ENCODE data around the gene WWC1. TPM values are rescaled to one million over a fixed set of nuclear protein-coding genes. Genes with fewer than 3 reads are reported as not detected.
A peak's percentile ranks its signal among the peaks of the same experiment; 100 is the strongest.

Gene WWC1
- polyA plus RNA-seq, 4 donors, result 22.8 to 65.1 (median 37.9) TPM

DNA sequence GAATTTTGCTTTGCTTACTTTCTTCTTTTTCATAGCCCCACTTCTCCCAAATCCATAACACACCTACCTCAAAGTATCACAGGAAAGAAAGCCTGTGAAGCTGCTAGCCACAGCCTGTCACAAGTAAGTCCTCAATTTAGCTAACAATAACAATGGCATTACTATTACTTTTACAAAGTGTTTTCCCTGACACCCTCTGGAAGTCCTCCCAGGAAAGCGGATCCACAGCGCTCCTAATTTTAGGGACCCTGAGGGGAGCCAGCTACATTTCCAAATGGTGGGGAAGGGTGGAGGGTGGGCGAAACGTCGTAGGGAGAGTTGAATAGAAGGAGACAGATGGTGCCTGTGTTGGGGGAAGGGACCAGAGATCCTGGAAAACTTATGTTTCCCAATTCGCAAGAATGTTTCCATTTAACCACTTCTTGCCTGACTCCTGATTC, 523 bp upstream of the WWC1 start:
- peaks cover 0 to 4% (median 0%) of the 10 kb centered on the region in 3 donors for H3K36me3 ChIP-seq (ENCODE audit: control insufficient read depth in 3 of 3, insufficient read depth in 2 of 3, low read depth in 1 of 3, low read length in 3 of 3)
- no peaks in the 10 kb centered on the region for H3K9me3 ChIP-seq (ENCODE audit: control insufficient read depth in 2 of 2, insufficient read depth in 1 of 2, low read depth in 1 of 2, low read length in 1 of 2)
- DNase-seq (no peak), FAIRE-seq (no peak)
- H3K4me1 ChIP-seq (ENCODE audit: control insufficient read depth in 3 of 3, insufficient read depth in 2 of 3, low read depth in 1 of 3, low read length in 2 of 3), result peaks cover 0 to 40% (median 0%) of the 10 kb centered on the region in 3 donors
- peaks cover 0 to 5% (median 0%) of the 10 kb centered on the region in 3 donors for H3K27me3 ChIP-seq (ENCODE audit: control insufficient read depth in 3 of 3, insufficient read depth in 3 of 3, low read length in 3 of 3)
- H3K27ac ChIP-seq (ENCODE audit: low read depth in 1 of 3, low read length in 2 of 3), result peak overlapping the region; percentile 47 to 86 (median 84)
- peak overlapping the region in 2 of 3 donors; percentile 61 to 89 for H3K4me3 ChIP-seq (ENCODE audit: low read depth in 1 of 3, low read length in 3 of 3)
- WGBS, 3 donors, result 17 to 18% (median 18%) methylated on average over 6 of the region's 6 CpGs

- peak overlapping the region; percentile 24 to 86 (median 52) for H3K27ac ChIP-seq (ENCODE audit: low read depth in 1 of 3, low read length in 2 of 3)
- no peaks in the 10 kb centered on the region for H3K9me3 ChIP-seq (ENCODE audit: control insufficient read depth in 2 of 2, insufficient read depth in 1 of 2, low read depth in 1 of 2, low read length in 1 of 2)
- no peak for FAIRE-seq
- peaks cover 0 to 8% (median 0%) of the 10 kb centered on the region in 3 donors for H3K27me3 ChIP-seq (ENCODE audit: control insufficient read depth in 3 of 3, insufficient read depth in 3 of 3, low read length in 3 of 3)
- peak overlapping the region; percentile 49 to 89 (median 65) for H3K4me3 ChIP-seq (ENCODE audit: low read depth in 1 of 3, low read length in 3 of 3)
- H3K36me3 ChIP-seq (ENCODE audit: control insufficient read depth in 3 of 3, insufficient read depth in 2 of 3, low read depth in 1 of 3, low read length in 3 of 3), result peaks cover 0 to 9% (median 0%) of the 10 kb centered on the region in 3 donors
- peaks cover 0 to 44% (median 0%) of the 10 kb centered on the region in 3 donors for H3K4me1 ChIP-seq (ENCODE audit: control insufficient read depth in 3 of 3, insufficient read depth in 2 of 3, low read depth in 1 of 3, low read length in 2 of 3)
- DNase-seq, result peak; percentile 68 to 76
- WGBS, 3 donors, result 2% methylated on average over 52 to 64 of the region's 64 CpGs
These were observed 730 bp downstream of the WWC1 start for GRCh38 chr5:168291964-168292785.

DNA sequence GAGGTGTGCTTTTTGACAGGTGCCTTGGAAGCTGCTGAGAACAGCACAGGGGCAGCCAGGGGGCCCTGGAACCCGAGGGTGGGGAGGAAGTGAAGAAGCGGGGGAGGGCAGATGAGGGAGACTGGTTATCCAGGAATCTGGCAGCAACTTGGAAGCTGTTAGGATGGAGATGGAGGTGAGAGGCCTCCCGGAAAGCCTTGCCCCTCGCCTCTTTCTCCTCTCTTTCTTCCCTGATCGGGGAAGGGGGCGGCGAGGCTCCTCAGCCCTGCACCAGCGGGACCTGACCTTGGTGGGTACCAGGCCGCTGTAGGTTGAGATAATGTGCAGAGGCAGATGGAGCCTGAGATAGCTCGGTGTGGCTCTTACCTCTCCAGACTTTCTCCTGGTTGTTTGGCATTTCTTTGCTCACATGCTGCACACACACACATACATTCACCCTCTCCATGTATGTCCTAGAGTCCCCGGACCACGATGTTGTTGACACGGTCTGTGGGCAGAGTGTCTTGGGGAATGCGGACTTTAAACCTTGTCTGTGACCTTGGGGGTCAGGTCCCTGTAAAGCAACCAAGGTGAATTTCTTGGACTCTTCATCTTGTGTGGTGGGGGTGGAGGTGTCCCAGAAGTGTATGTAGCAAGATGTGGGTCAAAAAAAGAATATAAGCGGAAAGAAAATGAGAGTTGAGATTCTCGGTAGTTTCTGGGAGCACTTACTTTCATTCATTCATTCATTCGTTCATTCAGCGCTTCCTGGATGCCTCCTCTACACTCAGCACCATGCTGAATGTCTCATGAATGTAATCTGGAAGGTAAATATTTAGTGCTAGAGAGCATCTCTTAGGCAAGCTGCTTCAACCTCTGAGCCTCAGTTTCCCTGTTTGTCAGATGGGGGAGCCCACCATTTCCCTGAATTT, 1.6 kb downstream of the WWC1 start:
- H3K9me3 ChIP-seq (ENCODE audit: control insufficient read depth in 2 of 2, insufficient read depth in 1 of 2, low read depth in 1 of 2, low read length in 1 of 2), result no peaks in the 10 kb centered on the region
- DNase-seq (peak; percentile 44 to 48), FAIRE-seq (no peak)
- 32 to 55% (median 41%) methylated on average over 15 to 18 of the region's 18 CpGs for WGBS, 3 donors
- H3K4me3 ChIP-seq (ENCODE audit: low read depth in 1 of 3, low read length in 3 of 3), result peak overlapping the region; percentile 49 to 89 (median 65)
- peaks cover 0 to 8% (median 0%) of the 10 kb centered on the region in 3 donors for H3K27me3 ChIP-seq (ENCODE audit: control insufficient read depth in 3 of 3, insufficient read depth in 3 of 3, low read length in 3 of 3)
- H3K36me3 ChIP-seq (ENCODE audit: control insufficient read depth in 3 of 3, insufficient read depth in 2 of 3, low read depth in 1 of 3, low read length in 3 of 3), result peaks cover 0 to 9% (median 0%) of the 10 kb centered on the region in 3 donors
- H3K27ac ChIP-seq (ENCODE audit: low read depth in 1 of 3, low read length in 2 of 3), result peak overlapping the region in 2 of 3 donors; percentile 52 to 86
- peaks cover 0 to 37% (median 0%) of the 10 kb centered on the region in 3 donors for H3K4me1 ChIP-seq (ENCODE audit: control insufficient read depth in 3 of 3, insufficient read depth in 2 of 3, low read depth in 1 of 3, low read length in 2 of 3)

- peaks cover 0 to 23% (median 3%) of the 10 kb centered on the region in 3 donors for H3K4me1 ChIP-seq (ENCODE audit: control insufficient read depth in 3 of 3, insufficient read depth in 2 of 3, low read depth in 1 of 3, low read length in 2 of 3)
- FAIRE-seq, result no peak
These were observed 4.2 kb downstream of the WWC1 start for GRCh38 chr5:168295574-168296201.

DNA sequence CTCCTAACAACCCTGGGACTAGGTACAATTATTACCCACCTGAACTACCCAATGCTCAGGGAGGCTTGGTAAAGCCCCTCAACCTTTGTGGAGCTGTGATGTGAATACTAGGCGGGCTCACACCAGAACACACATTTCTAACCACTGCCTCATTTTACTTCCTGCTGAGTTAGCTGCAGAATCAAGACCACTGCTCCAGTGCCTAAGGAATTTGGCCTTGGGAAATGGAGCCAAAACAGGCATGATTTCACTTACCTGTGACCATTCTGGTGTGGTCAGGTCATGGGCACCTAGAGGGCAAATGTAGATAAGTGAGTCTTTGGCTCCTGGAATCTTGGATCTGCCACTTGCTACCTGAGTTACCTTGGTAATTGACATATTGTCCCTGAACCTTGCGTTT, 5.2 kb downstream of the WWC1 start:
- no peak for FAIRE-seq
- no peak overlapping the region for H3K27ac ChIP-seq (ENCODE audit: low read depth in 1 of 3, low read length in 2 of 3)

More at GRCh38 chr5:168295574-168296201, 4.2 kb downstream of the WWC1 start:
- Histone ChIP-seq H3K27me3 (ENCODE audit: control insufficient read depth in 3 of 3, insufficient read depth in 3 of 3, low read length in 3 of 3) (peaks cover 0 to 8% (median 0%) of the 10 kb centered on the region in 3 donors), H3K36me3 (ENCODE audit: control insufficient read depth in 3 of 3, insufficient read depth in 2 of 3, low read depth in 1 of 3, low read length in 3 of 3) (peaks cover 0 to 11% (median 0%) of the 10 kb centered on the region in 3 donors), H3K9me3 (ENCODE audit: control insufficient read depth in 2 of 2, insufficient read depth in 1 of 2, low read depth in 1 of 2, low read length in 1 of 2) (no peaks in the 10 kb centered on the region), H3K4me3 (ENCODE audit: low read depth in 1 of 3, low read length in 3 of 3) (no peak overlapping the region), H3K27ac (ENCODE audit: low read depth in 1 of 3, low read length in 2 of 3) (peak overlapping the region in 1 of 3 donors; percentile 37)
- 75 to 83% (median 77%) methylated on average over 12 of the region's 12 CpGs for WGBS, 3 donors
- DNase-seq, result no peak

GRCh38 chr5:168298949-168299348, 7.5 kb downstream of the WWC1 start:
- H3K4me1 ChIP-seq (ENCODE audit: control insufficient read depth in 3 of 3, insufficient read depth in 2 of 3, low read depth in 1 of 3, low read length in 2 of 3), result peaks cover 0 to 35% (median 8%) of the 10 kb centered on the region in 3 donors
- no peak overlapping the region for H3K4me3 ChIP-seq (ENCODE audit: low read depth in 1 of 3, low read length in 3 of 3)

More for the DNA sequence above, 5.2 kb downstream of the WWC1 start:
- no peak for DNase-seq
- Histone ChIP-seq H3K4me3 (ENCODE audit: low read depth in 1 of 3, low read length in 3 of 3) (no peak overlapping the region), H3K4me1 (ENCODE audit: control insufficient read depth in 3 of 3, insufficient read depth in 2 of 3, low read depth in 1 of 3, low read length in 2 of 3) (peaks cover 0 to 23% (median 3%) of the 10 kb centered on the region in 3 donors), H3K27me3 (ENCODE audit: control insufficient read depth in 3 of 3, insufficient read depth in 3 of 3, low read length in 3 of 3) (peaks cover 0 to 8% (median 0%) of the 10 kb centered on the region in 3 donors), H3K9me3 (ENCODE audit: control insufficient read depth in 2 of 2, insufficient read depth in 1 of 2, low read depth in 1 of 2, low read length in 1 of 2) (no peaks in the 10 kb centered on the region), H3K36me3 (ENCODE audit: control insufficient read depth in 3 of 3, insufficient read depth in 2 of 3, low read depth in 1 of 3, low read length in 3 of 3) (peaks cover 0 to 11% (median 0%) of the 10 kb centered on the region in 3 donors)
- WGBS, 3 donors, result 86 to 92% (median 92%) methylated on average over 2 of the region's 2 CpGs

GRCh38 chr5:168299372-168299771, 7.9 kb downstream of the WWC1 start:
- Histone ChIP-seq H3K9me3 (ENCODE audit: control insufficient read depth in 2 of 2, insufficient read depth in 1 of 2, low read depth in 1 of 2, low read length in 1 of 2) (no peaks in the 10 kb centered on the region), H3K4me3 (ENCODE audit: low read depth in 1 of 3, low read length in 3 of 3) (no peak overlapping the region), H3K27ac (ENCODE audit: low read depth in 1 of 3, low read length in 2 of 3) (peak overlapping the region in 1 of 3 donors; percentile 87), H3K27me3 (ENCODE audit: control insufficient read depth in 3 of 3, insufficient read depth in 3 of 3, low read length in 3 of 3) (peaks cover 0 to 4% (median 0%) of the 10 kb centered on the region in 3 donors), H3K4me1 (ENCODE audit: control insufficient read depth in 3 of 3, insufficient read depth in 2 of 3, low read depth in 1 of 3, low read length in 2 of 3) (peaks cover 0 to 39% (median 8%) of the 10 kb centered on the region in 3 donors), H3K36me3 (ENCODE audit: control insufficient read depth in 3 of 3, insufficient read depth in 2 of 3, low read depth in 1 of 3, low read length in 3 of 3) (peaks cover 0 to 8% (median 0%) of the 10 kb centered on the region in 3 donors)
- DNase-seq (no peak), FAIRE-seq (no peak)
- 83 to 89% (median 87%) methylated on average over 7 of the region's 7 CpGs for WGBS, 3 donors

More at GRCh38 chr5:168298949-168299348, 7.5 kb downstream of the WWC1 start:
- DNase-seq (no peak), FAIRE-seq (no peak)
- Histone ChIP-seq H3K27ac (ENCODE audit: low read depth in 1 of 3, low read length in 2 of 3) (no peak overlapping the region), H3K27me3 (ENCODE audit: control insufficient read depth in 3 of 3, insufficient read depth in 3 of 3, low read length in 3 of 3) (peaks cover 0 to 4% (median 0%) of the 10 kb centered on the region in 3 donors), H3K9me3 (ENCODE audit: control insufficient read depth in 2 of 2, insufficient read depth in 1 of 2, low read depth in 1 of 2, low read length in 1 of 2) (no peaks in the 10 kb centered on the region), H3K36me3 (ENCODE audit: control insufficient read depth in 3 of 3, insufficient read depth in 2 of 3, low read depth in 1 of 3, low read length in 3 of 3) (peaks cover 0 to 8% (median 0%) of the 10 kb centered on the region in 3 donors)
- WGBS, 3 donors, result 90 to 98% (median 94%) methylated on average over 7 of the region's 7 CpGs

All from small intestine (tissue), 7 donors.